Osteocyte (in vitro differentiated cells): Measurements from ENCODE around the gene RPUSD4. TPM values are rescaled to one million over a fixed set of nuclear protein-coding genes. Genes with fewer than 3 reads are reported as not detected.

Experiments
- DNase-seq: peaks from one replicate; pipeline ENCODE4 v3.0.0; 2021; ENCODE audit warnings: mixed read lengths; ENCODE audit not compliant: unreplicated experiment; ENCODE audit errors: extremely low spot score
- H3K27ac Mint-ChIP-seq: one replicate; pipeline ENCODE4 v1.8.0; 2021; ENCODE audit warnings: mild to moderate bottlenecking, mixed read lengths; ENCODE audit not compliant: unreplicated experiment
- H3K27me3 Mint-ChIP-seq: one replicate; pipeline ENCODE4 v1.8.0; 2021; ENCODE audit warnings: mixed read lengths; ENCODE audit not compliant: unreplicated experiment
- H3K36me3 Mint-ChIP-seq: one replicate; pipeline ENCODE4 v1.8.0; 2021; ENCODE audit warnings: mixed read lengths; ENCODE audit not compliant: unreplicated experiment
- H3K4me1 Mint-ChIP-seq: one replicate; pipeline ENCODE4 v1.8.0; 2021; ENCODE audit warnings: mixed read lengths; ENCODE audit not compliant: unreplicated experiment
- H3K4me3 Mint-ChIP-seq: one replicate; pipeline ENCODE4 v1.8.0; 2021; ENCODE audit warnings: mild to moderate bottlenecking, moderate library complexity, mixed read lengths; ENCODE audit not compliant: unreplicated experiment
- H3K9me3 Mint-ChIP-seq: one replicate; pipeline ENCODE4 v1.8.0; 2021; ENCODE audit warnings: mixed read lengths; ENCODE audit not compliant: unreplicated experiment
- CTCF ChIP-seq: fragments of 200-600 bp; sonication (generic); IDR thresholded peaks from 2 replicates; pipeline ENCODE4 v1.5.0; 2021; ENCODE audit warnings: antibody characterized with exemption, mild to moderate bottlenecking, moderate library complexity
- total RNA-seq: library from RNA; stranded (reverse); gene quantifications from 2 replicates; pipeline ENCODE4 v1.2.1, GENCODE V29; 2021

RPUSD4 gene
- total RNA-seq, 1 donor from 2014 or later, result 27.1 TPM

- H3K9me3 Mint-ChIP-seq, result no peaks in the 10 kb centered on the region
- TF ChIP-seq CTCF, result no peak
- peaks cover 26% of the 10 kb centered on the region for H3K4me1 Mint-ChIP-seq
- peaks cover 12% of the 10 kb centered on the region for H3K27me3 Mint-ChIP-seq
- no peak overlapping the region for H3K4me3 Mint-ChIP-seq
- H3K27ac Mint-ChIP-seq, result no peak overlapping the region
- no peak for DNase-seq
- H3K36me3 Mint-ChIP-seq, result peaks cover 2% of the 10 kb centered on the region
Measured at GRCh38 chr11:126158054-126158791, 53.2 kb downstream of the RPUSD4 start.

- Mint-ChIP-seq H3K27me3 (peaks cover 12% of the 10 kb centered on the region), H3K27ac (no peak overlapping the region), H3K4me1 (peaks cover 24% of the 10 kb centered on the region), H3K36me3 (peaks cover 2% of the 10 kb centered on the region), H3K4me3 (no peak overlapping the region), H3K9me3 (peaks cover 2% of the 10 kb centered on the region)
- no peak for DNase-seq
- TF ChIP-seq CTCF, result no peak
Measured at GRCh38 chr11:126157326-126158030, 54.0 kb downstream of the RPUSD4 start.

GRCh38 chr11:126156814-126157213 is 54.6 kb downstream of the RPUSD4 start:
- peaks cover 8% of the 10 kb centered on the region for H3K9me3 Mint-ChIP-seq
- no peak for TF ChIP-seq CTCF

GRCh38 chr11:126155402-126156187 is 55.9 kb downstream of the RPUSD4 start:
- H3K36me3 Mint-ChIP-seq, result peaks cover 5% of the 10 kb centered on the region
- H3K4me1 Mint-ChIP-seq, result peaks cover 19% of the 10 kb centered on the region
- no peak overlapping the region for H3K4me3 Mint-ChIP-seq
- DNase-seq, result no peak
- no peak overlapping the region for H3K27ac Mint-ChIP-seq
- no peak for TF ChIP-seq CTCF
- H3K27me3 Mint-ChIP-seq, result peaks cover 17% of the 10 kb centered on the region
- H3K9me3 Mint-ChIP-seq, result peaks cover 8% of the 10 kb centered on the region

More at GRCh38 chr11:126156814-126157213, 54.6 kb downstream of the RPUSD4 start:
- peaks cover 17% of the 10 kb centered on the region for H3K27me3 Mint-ChIP-seq
- DNase-seq, result no peak
- peaks cover 23% of the 10 kb centered on the region for H3K4me1 Mint-ChIP-seq
- no peak overlapping the region for H3K27ac Mint-ChIP-seq
- no peak overlapping the region for H3K4me3 Mint-ChIP-seq
- H3K36me3 Mint-ChIP-seq, result peaks cover 7% of the 10 kb centered on the region
